ENCODE measurements around the gene KLHL22. TPM values are rescaled to one million over a fixed set of nuclear protein-coding genes. Genes with fewer than 3 reads are reported as not detected.

Gene KLHL22
- total RNA-seq, 2 experiments from 2014 or later, result 14.1 to 15.2 TPM

- CTCF ChIA-PET, result interaction anchor here (0.5 to 1.5 kb wide), 5 partner anchors 8 to 218 kb away, joined by 3 to 5 read pairs (median 4); no protein-coding TSS in a partner anchor
- peaks cover 24% of the 10 kb centered on the region for H3K36me3 Mint-ChIP-seq (ENCODE audit: low read depth)
- H3K4me1 Mint-ChIP-seq, result peaks cover 54% of the 10 kb centered on the region
- intact Hi-C loops (cut with DNase I, micrococcal nuclease), result no loop called here
- POLR2A ChIA-PET, result interaction anchor here (1.0 to 1.4 kb wide), 2 partner anchors 8 to 11 kb away, joined by 4 to 5 read pairs; no protein-coding TSS in a partner anchor
- DNase-seq (no peak), ATAC-seq (no peak)
- H3K27me3 Mint-ChIP-seq, result no peaks in the 10 kb centered on the region
- H3K9me3 Mint-ChIP-seq (ENCODE audit: low read depth), result no peaks in the 10 kb centered on the region
- H3K4me3 Mint-ChIP-seq, result no peak overlapping the region
- H3K27ac Mint-ChIP-seq, result peak overlapping the region; percentile 58
Measured at GRCh38 chr22:20532256-20532993, 36.8 kb upstream of the KLHL22 start.

- H3K9me3 Mint-ChIP-seq (ENCODE audit: low read depth), result no peaks in the 10 kb centered on the region
Measured at GRCh38 chr22:20531404-20532201, 36.0 kb upstream of the KLHL22 start.

DNA sequence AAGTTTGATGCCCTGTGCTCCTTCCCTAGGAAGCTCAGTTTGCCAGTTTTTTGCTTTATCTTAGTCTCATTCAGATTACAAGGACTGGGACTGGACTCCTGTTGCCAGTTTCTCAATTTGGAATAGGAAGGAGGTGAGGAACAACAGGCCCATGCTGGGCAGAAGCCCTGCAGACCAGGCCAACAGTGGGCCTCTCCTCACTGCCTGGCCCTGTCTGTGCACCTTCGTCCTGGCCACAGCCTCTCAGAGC lies 35.5 kb upstream of the KLHL22 start:
- POLR2A ChIA-PET, result no interaction called here
- ATAC-seq, result no peak
- Mint-ChIP-seq H3K4me1 (peaks cover 66% of the 10 kb centered on the region), H3K27ac (no peak overlapping the region), H3K36me3 (ENCODE audit: low read depth) (peaks cover 29% of the 10 kb centered on the region), H3K4me3 (no peak overlapping the region), H3K27me3 (no peaks in the 10 kb centered on the region), H3K9me3 (ENCODE audit: low read depth) (no peaks in the 10 kb centered on the region)
- CTCF ChIA-PET, result no interaction called here
- intact Hi-C loops (cut with DNase I, micrococcal nuclease), result no loop called here
- no peak for DNase-seq

More at GRCh38 chr22:20531404-20532201, 36.0 kb upstream of the KLHL22 start:
- H3K27ac Mint-ChIP-seq, result peak overlapping the region; percentile 58
- peaks cover 26% of the 10 kb centered on the region for H3K36me3 Mint-ChIP-seq (ENCODE audit: low read depth)
- ChIA-PET POLR2A (interaction anchor here (1.0 to 1.4 kb wide), 2 partner anchors 8 to 12 kb away, joined by 4 to 5 read pairs; no protein-coding TSS in a partner anchor), CTCF (interaction anchor here (1.1 to 1.5 kb wide), 2 partner anchors 7 to 9 kb away, joined by 3 to 5 read pairs; no protein-coding TSS in a partner anchor)
- H3K4me3 Mint-ChIP-seq, result no peak overlapping the region
- no peak for ATAC-seq
- DNase-seq, result no peak
- H3K27me3 Mint-ChIP-seq, result no peaks in the 10 kb centered on the region
- intact Hi-C loops (cut with DNase I, micrococcal nuclease), result no loop called here
- peaks cover 62% of the 10 kb centered on the region for H3K4me1 Mint-ChIP-seq

GRCh38 chr22:20530368-20531153 lies 35.0 kb upstream of the KLHL22 start:
- Mint-ChIP-seq H3K36me3 (ENCODE audit: low read depth) (peaks cover 29% of the 10 kb centered on the region), H3K27me3 (no peaks in the 10 kb centered on the region), H3K4me1 (peaks cover 66% of the 10 kb centered on the region), H3K27ac (no peak overlapping the region), H3K9me3 (ENCODE audit: low read depth) (no peaks in the 10 kb centered on the region), H3K4me3 (no peak overlapping the region)
- DNase-seq, result no peak
- ATAC-seq, result no peak
- intact Hi-C loops (cut with DNase I, micrococcal nuclease), result no loop called here
- ChIA-PET CTCF (interaction anchor here (0.8 kb wide), 1 partner anchor 41 kb away, joined by 4 read pairs; no protein-coding TSS in a partner anchor), POLR2A (no interaction called here)

GRCh38 chr22:20528405-20528978 lies 32.9 kb upstream of the KLHL22 start:
- Mint-ChIP-seq H3K27me3 (no peaks in the 10 kb centered on the region), H3K4me3 (no peak overlapping the region), H3K36me3 (ENCODE audit: low read depth) (peaks cover 34% of the 10 kb centered on the region), H3K9me3 (ENCODE audit: low read depth) (no peaks in the 10 kb centered on the region), H3K4me1 (peaks cover 68% of the 10 kb centered on the region), H3K27ac (no peak overlapping the region)
- intact Hi-C loops (cut with DNase I, micrococcal nuclease), result no loop called here
- ATAC-seq (no peak), DNase-seq (no peak)
- ChIA-PET CTCF (interaction anchor here (1.5 kb wide), 1 partner anchor 19 kb away, joined by 6 read pairs; no protein-coding TSS in a partner anchor), POLR2A (no interaction called here)

- intact Hi-C loops (cut with DNase I, micrococcal nuclease), result no loop called here
- ATAC-seq, result no peak
- no peak overlapping the region for H3K27ac Mint-ChIP-seq
- H3K27me3 Mint-ChIP-seq, result no peaks in the 10 kb centered on the region
- H3K36me3 Mint-ChIP-seq (ENCODE audit: low read depth), result peaks cover 37% of the 10 kb centered on the region
- DNase-seq, result no peak
- no peak overlapping the region for H3K4me3 Mint-ChIP-seq
- H3K4me1 Mint-ChIP-seq, result peaks cover 69% of the 10 kb centered on the region
- no peaks in the 10 kb centered on the region for H3K9me3 Mint-ChIP-seq (ENCODE audit: low read depth)
- ChIA-PET CTCF (interaction anchor here (0.7 to 1.9 kb wide), 7 partner anchors 17 to 108 kb away, joined by 3 to 5 read pairs (median 3); no protein-coding TSS in a partner anchor), POLR2A (interaction anchor here (1.1 kb wide), 1 partner anchor 12 kb away, joined by 3 read pairs; no protein-coding TSS in a partner anchor)
Measured at GRCh38 chr22:20526628-20527355, 31.2 kb upstream of the KLHL22 start.

- DNase-seq (no peak), ATAC-seq (no peak)
- intact Hi-C loops (cut with DNase I, micrococcal nuclease), result no loop called here
- Mint-ChIP-seq H3K4me1 (peaks cover 65% of the 10 kb centered on the region), H3K27me3 (no peaks in the 10 kb centered on the region), H3K4me3 (no peak overlapping the region), H3K27ac (no peak overlapping the region), H3K36me3 (ENCODE audit: low read depth) (peaks cover 37% of the 10 kb centered on the region), H3K9me3 (ENCODE audit: low read depth) (no peaks in the 10 kb centered on the region)
- ChIA-PET CTCF (interaction anchor here (0.7 to 1.9 kb wide), 7 partner anchors 17 to 108 kb away, joined by 3 to 5 read pairs (median 3); no protein-coding TSS in a partner anchor), POLR2A (interaction anchor here (0.7 kb wide), 1 partner anchor 17 kb away, joined by 4 read pairs; no protein-coding TSS in a partner anchor)
Measured at GRCh38 chr22:20526305-20526627, 30.7 kb upstream of the KLHL22 start.

GRCh38 chr22:20525048-20525447 lies 29.5 kb upstream of the KLHL22 start:
- Mint-ChIP-seq H3K9me3 (ENCODE audit: low read depth) (no peaks in the 10 kb centered on the region), H3K4me3 (no peak overlapping the region), H3K27me3 (no peaks in the 10 kb centered on the region), H3K27ac (no peak overlapping the region), H3K36me3 (ENCODE audit: low read depth) (peaks cover 40% of the 10 kb centered on the region), H3K4me1 (peaks cover 63% of the 10 kb centered on the region)
- ATAC-seq (no peak), DNase-seq (no peak)
- ChIA-PET POLR2A (interaction anchor here (0.6 to 1.4 kb wide), 3 partner anchors 10 to 1017 kb away, joined by 3 to 4 read pairs (median 4); no protein-coding TSS in a partner anchor), CTCF (interaction anchor here (0.7 kb wide), 1 partner anchor 33 kb away, joined by 3 read pairs; no protein-coding TSS in a partner anchor)
- intact Hi-C loops (cut with DNase I, micrococcal nuclease), result no loop called here

DNA sequence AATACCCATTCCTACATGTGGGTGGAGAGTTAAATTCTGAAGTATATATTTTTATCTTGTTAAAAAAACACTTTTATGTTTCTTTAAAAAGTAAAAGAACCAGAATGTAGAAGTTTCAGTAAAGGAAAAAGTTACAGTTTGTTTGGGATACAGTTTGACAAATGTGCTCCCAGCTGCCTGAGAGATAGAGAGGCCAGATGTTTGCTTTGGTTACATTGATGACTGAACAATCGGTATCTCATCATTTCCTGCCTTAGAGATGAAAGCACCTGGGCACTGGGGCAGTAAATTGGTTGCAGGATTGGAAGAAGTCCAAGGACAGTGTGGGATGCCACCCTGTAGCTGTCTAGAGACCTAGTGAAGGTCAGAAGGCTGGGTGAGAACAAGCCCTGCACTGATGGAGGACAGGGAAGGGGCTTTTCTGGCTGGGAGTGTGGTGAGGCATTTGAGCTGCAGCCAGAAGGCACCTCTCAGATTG lies 28.4 kb upstream of the KLHL22 start:
- Mint-ChIP-seq H3K27me3 (no peaks in the 10 kb centered on the region), H3K4me3 (peak overlapping the region; percentile 18), H3K36me3 (ENCODE audit: low read depth) (peaks cover 42% of the 10 kb centered on the region), H3K9me3 (ENCODE audit: low read depth) (no peaks in the 10 kb centered on the region), H3K4me1 (peaks cover 70% of the 10 kb centered on the region), H3K27ac (peak overlapping the region; percentile 52)
- intact Hi-C loops (cut with DNase I, micrococcal nuclease), result no loop called here
- ATAC-seq, result peak; percentile 60
- ChIA-PET CTCF (interaction anchor here (0.6 to 1.4 kb wide), 4 partner anchors 8 to 541 kb away, joined by 3 to 5 read pairs (median 5); no protein-coding TSS in a partner anchor), POLR2A (interaction anchor here (1.0 to 1.8 kb wide), 5 partner anchors 8 to 16 kb away, joined by 4 to 8 read pairs (median 4); partner anchors contain the start of gene MED15)
- DNase-seq, result peak; percentile 31
